Neural cell (in vitro differentiated cells): ENCODE measurements around the gene NDUFV1. TPM values are rescaled to one million over a fixed set of nuclear protein-coding genes. Genes with fewer than 3 reads are reported as not detected.

Experiments used
- H2AFZ ChIP-seq: fragments of 200-600, 300-800 bp; sonication (generic), shearing (Covaris generic); 2 replicates; pipeline ENCODE4 v1.6.0; 2014; ENCODE audit warnings: low read depth, mild to moderate bottlenecking, antibody characterized with exemption, low read length, moderate library complexity
- H3F3A ChIP-seq: fragments of 200-600 bp; shearing (Covaris generic); 2 replicates; pipeline ENCODE4 v1.6.1; 2016; ENCODE audit warnings: mild to moderate bottlenecking, moderate library complexity, mixed read lengths, antibody characterized with exemption, low read length; ENCODE audit not compliant: insufficient read depth, poor library complexity, severe bottlenecking
- H3K27ac ChIP-seq: fragments of 200-600, 300-800 bp; sonication (generic), shearing (Covaris generic); 2 replicates; pipeline ENCODE4 v1.5.1; 2014; ENCODE audit warnings: mild to moderate bottlenecking, low read length, moderate library complexity
- H3K27me3 ChIP-seq: fragments of 300-800, 200-600 bp; sonication (generic), shearing (Covaris generic); 2 replicates; pipeline ENCODE4 v1.6.0; 2014; ENCODE audit warnings: mild to moderate bottlenecking, low read depth, low read length, moderate library complexity; ENCODE audit not compliant: insufficient read depth
- H3K36me3 ChIP-seq: fragments of 300-800, 200-600 bp; sonication (generic), shearing (Covaris generic); 2 replicates; pipeline ENCODE4 v1.5.1; 2014; ENCODE audit warnings: mild to moderate bottlenecking, antibody characterized with exemption, low read length, moderate library complexity; ENCODE audit not compliant: insufficient read depth
- H3K4me2 ChIP-seq: fragments of 300-800, 200-600 bp; sonication (generic), shearing (Covaris generic); 2 replicates; pipeline ENCODE4 v1.6.0; 2014; ENCODE audit warnings: mild to moderate bottlenecking, low read length
- H3K4me3 ChIP-seq: fragments of 300-800, 200-600 bp; sonication (generic), shearing (Covaris generic); 2 replicates; pipeline ENCODE4 v1.5.1; 2014; ENCODE audit warnings: mild to moderate bottlenecking, low read length, moderate library complexity
- H3K79me2 ChIP-seq: fragments of 200-600 bp; shearing (Covaris generic); replicated peaks from 2 replicates; pipeline ENCODE4 v1.6.0; 2014; ENCODE audit warnings: mild to moderate bottlenecking, low read length, moderate library complexity; ENCODE audit not compliant: insufficient read depth
- H3K9ac ChIP-seq: fragments of 300-800, 200-600 bp; sonication (generic), shearing (Covaris generic); 2 replicates; pipeline ENCODE4 v1.6.1; 2016; ENCODE audit warnings: mild to moderate bottlenecking, low read length, mixed read lengths
- H3K9me2 ChIP-seq: fragments of 200-600 bp; shearing (Covaris generic); 2 replicates; pipeline ENCODE4 v1.6.1; 2016; ENCODE audit warnings: mild to moderate bottlenecking, low read length, mixed read lengths; ENCODE audit not compliant: insufficient read depth
- H3K9me3 ChIP-seq: fragments of 200-600, 300-800 bp; sonication (generic), shearing (Covaris generic); 2 replicates; pipeline ENCODE4 v1.6.1; 2016; ENCODE audit warnings: mild to moderate bottlenecking, mixed run types, low read length, moderate library complexity, mixed read lengths
- H4K20me1 ChIP-seq: fragments of 200-600 bp; shearing (Covaris generic); 2 replicates; pipeline ENCODE4 v1.6.1; 2016; ENCODE audit warnings: mild to moderate bottlenecking, mixed run types; ENCODE audit not compliant: insufficient read depth
- CTCF ChIP-seq: fragments of 450-650 bp; IDR thresholded peaks from 2 replicates; pipeline ENCODE4 v1.5.1; 2014; ENCODE audit warnings: antibody characterized with exemption, mild to moderate bottlenecking, moderate library complexity; ENCODE audit not compliant: poor library complexity, severe bottlenecking
- EP300 ChIP-seq: fragments of 450-650 bp; conservative IDR thresholded peaks from 2 replicates; pipeline ENCODE4 v1.6.1; 2014; ENCODE audit warnings: antibody characterized with exemption, mild to moderate bottlenecking, moderate library complexity; ENCODE audit not compliant: poor library complexity, severe bottlenecking
- EZH2 ChIP-seq: fragments of 200-600, 300-800 bp; shearing (Covaris generic), sonication (generic); IDR thresholded peaks from 2 replicates; pipeline ENCODE4 v1.6.1; 2014; ENCODE audit warnings: antibody characterized with exemption, low read length, borderline replicate concordance, mild to moderate bottlenecking; ENCODE audit not compliant: insufficient read depth, poor library complexity, severe bottlenecking
- MXI1 ChIP-seq: fragments of 450-650 bp; conservative IDR thresholded peaks from 2 replicates; pipeline ENCODE4 v1.6.1; 2014; ENCODE audit warnings: antibody characterized with exemption, mild to moderate bottlenecking; ENCODE audit not compliant: poor library complexity, severe bottlenecking
- POLR2AphosphoS5 ChIP-seq: IDR thresholded peaks from 2 replicates; pipeline ENCODE4 v1.6.1; 2012
- RAD21 ChIP-seq: fragments of 450-650 bp; conservative IDR thresholded peaks from 2 replicates; pipeline ENCODE4 v1.6.1; 2014; ENCODE audit warnings: antibody characterized with exemption, mild to moderate bottlenecking, moderate library complexity
- REST ChIP-seq: IDR thresholded peaks from 2 replicates; pipeline ENCODE4 v1.6.1; 2012; ENCODE audit warnings: borderline replicate concordance
- SMC3 ChIP-seq: fragments of 450-650 bp; conservative IDR thresholded peaks from 2 replicates; pipeline ENCODE4 v1.6.1; 2014; ENCODE audit warnings: antibody characterized with exemption, mild to moderate bottlenecking, moderate library complexity; ENCODE audit not compliant: poor library complexity
- TAF1 ChIP-seq: IDR thresholded peaks from 2 replicates; pipeline ENCODE4 v1.6.1; 2012; ENCODE audit warnings: low read depth
- polyA plus RNA-seq: library from polyadenylated mRNA; depleted of rRNA; stranded (reverse); fragments of >200 nt; gene quantifications from 2 replicates; pipeline ENCODE4 v1.2.3, GENCODE V29; 2014

Gene NDUFV1
- polyA plus RNA-seq, 1 donor from 2014 or later = 393 TPM

- Histone ChIP-seq H2AFZ (no peak overlapping the region), H3K9ac (no peak overlapping the region), H3K9me2 (no peaks in the 10 kb centered on the region), H3K4me3 (no peak overlapping the region), H3K27ac (no peak overlapping the region), H3K4me2 (no peak overlapping the region), H3F3A (no peaks in the 10 kb centered on the region), H4K20me1 (no peaks in the 10 kb centered on the region), H3K27me3 (no peaks in the 10 kb centered on the region), H3K79me2 (no peaks in the 10 kb centered on the region), H3K9me3 (no peaks in the 10 kb centered on the region), H3K36me3 (no peaks in the 10 kb centered on the region)
- TF ChIP-seq REST (no peak), MXI1 (no peak)
Observed at GRCh38 chr11:67593565-67593905, 13.2 kb upstream of the NDUFV1 start.

GRCh38 chr11:67594480-67594879 is 12.3 kb upstream of the NDUFV1 start:
- Histone ChIP-seq H2AFZ (no peak overlapping the region), H3K9ac (no peak overlapping the region), H3F3A (no peaks in the 10 kb centered on the region), H3K9me3 (no peaks in the 10 kb centered on the region), H3K4me3 (no peak overlapping the region), H3K9me2 (no peaks in the 10 kb centered on the region), H3K4me2 (no peak overlapping the region), H3K27ac (no peak overlapping the region), H3K27me3 (no peaks in the 10 kb centered on the region), H4K20me1 (no peaks in the 10 kb centered on the region), H3K36me3 (no peaks in the 10 kb centered on the region), H3K79me2 (no peaks in the 10 kb centered on the region)
- no peak for TF ChIP-seq CTCF
- no peak for TF ChIP-seq SMC3
- TF ChIP-seq EZH2 = no peak
- no peak for TF ChIP-seq REST
- no peak for TF ChIP-seq POLR2AphosphoS5
- no peak for TF ChIP-seq MXI1
- TF ChIP-seq TAF1 = no peak
- TF ChIP-seq EP300 = no peak
- TF ChIP-seq RAD21 = no peak
